ENCODE results near the gene SRRM5. TPM values are rescaled to one million over a fixed set of nuclear protein-coding genes. Genes with fewer than 3 reads are reported as not detected.

Gene SRRM5
- total and polyA plus RNA-seq, 12 donors: 0.11 to 1.6 (median 0.24) TPM; not detected in 2

GRCh38 chr19:43620061-43621001 lies 8.4 kb downstream of the SRRM5 start:
- DNase-seq: peak in 1 of 2 donors; percentile 87
- Histone ChIP-seq H3K27me3 (no peaks in the 10 kb centered on the region), H3K27ac (peak overlapping the region in 9 of 10 donors; percentile 90 to 97 (median 94)), H3K4me1 (peaks cover 0 to 26% (median 7%) of the 10 kb centered on the region in 9 donors), H3K36me3 (no peaks in the 10 kb centered on the region), H3K4me3 (peak overlapping the region; percentile 59 to 90 (median 80)), H3K9me3 (no peaks in the 10 kb centered on the region)
- WGBS, 2 donors: 44 to 49% methylated on average over 23 of the region's 23 CpGs
- intact Hi-C loops (cut with DNase I): no loop called here
- peak in 2 of 8 donors; percentile 3 to 4 for ATAC-seq
- TF ChIP-seq, protein P1, sequence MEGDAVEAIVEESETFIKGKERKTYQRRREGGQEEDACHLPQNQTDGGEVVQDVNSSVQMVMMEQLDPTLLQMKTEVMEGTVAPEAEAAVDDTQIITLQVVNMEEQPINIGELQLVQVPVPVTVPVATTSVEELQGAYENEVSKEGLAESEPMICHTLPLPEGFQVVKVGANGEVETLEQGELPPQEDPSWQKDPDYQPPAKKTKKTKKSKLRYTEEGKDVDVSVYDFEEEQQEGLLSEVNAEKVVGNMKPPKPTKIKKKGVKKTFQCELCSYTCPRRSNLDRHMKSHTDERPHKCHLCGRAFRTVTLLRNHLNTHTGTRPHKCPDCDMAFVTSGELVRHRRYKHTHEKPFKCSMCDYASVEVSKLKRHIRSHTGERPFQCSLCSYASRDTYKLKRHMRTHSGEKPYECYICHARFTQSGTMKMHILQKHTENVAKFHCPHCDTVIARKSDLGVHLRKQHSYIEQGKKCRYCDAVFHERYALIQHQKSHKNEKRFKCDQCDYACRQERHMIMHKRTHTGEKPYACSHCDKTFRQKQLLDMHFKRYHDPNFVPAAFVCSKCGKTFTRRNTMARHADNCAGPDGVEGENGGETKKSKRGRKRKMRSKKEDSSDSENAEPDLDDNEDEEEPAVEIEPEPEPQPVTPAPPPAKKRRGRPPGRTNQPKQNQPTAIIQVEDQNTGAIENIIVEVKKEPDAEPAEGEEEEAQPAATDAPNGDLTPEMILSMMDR (IDR thresholded peaks at IDR 0.05): no peak

DNA sequence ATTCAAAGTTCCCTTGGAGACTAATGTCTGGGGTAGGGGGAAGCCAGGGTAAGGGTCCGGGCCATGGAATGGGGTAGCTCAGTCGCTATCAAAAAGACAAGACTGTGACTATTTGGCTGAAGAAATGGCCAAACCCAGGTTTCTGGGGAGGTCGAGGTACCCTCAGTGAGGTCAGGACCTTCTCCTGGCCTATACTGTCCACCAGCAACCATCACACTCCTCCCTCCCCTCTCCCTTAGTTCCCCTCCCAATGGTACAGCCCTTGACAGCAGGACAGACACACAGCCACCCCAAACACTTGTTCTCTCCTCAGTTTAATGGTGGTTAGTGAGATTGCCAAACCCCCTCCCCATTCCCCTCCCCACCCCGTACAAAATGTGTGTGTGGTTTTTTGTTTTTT lies 10.2 kb downstream of the SRRM5 start:
- ATAC-seq (no peak), DNase-seq (no peak)
- Histone ChIP-seq H3K9me3 (no peaks in the 10 kb centered on the region), H3K4me3 (no peak overlapping the region), H3K36me3 (no peaks in the 10 kb centered on the region), H3K4me1 (peaks cover 0 to 26% (median 7%) of the 10 kb centered on the region in 9 donors), H3K27me3 (peaks cover 0 to 2% (median 0%) of the 10 kb centered on the region in 7 donors), H3K27ac (no peak overlapping the region)
- WGBS, 2 donors: 61 to 82% methylated on average over 4 of the region's 4 CpGs
- TF ChIP-seq, protein P1 (IDR thresholded peaks at IDR 0.05): no peak
- intact Hi-C loops (cut with DNase I): no loop called here

GRCh38 chr19:43622956-43623355 lies 11.1 kb downstream of the SRRM5 start:
- WGBS, 2 donors: 73 to 91% methylated on average over 1 of the region's 1 CpG
- no peak overlapping the region for H3K4me3 ChIP-seq
- DNase-seq: no peak
- H3K27me3 ChIP-seq: peaks cover 0 to 6% (median 0%) of the 10 kb centered on the region in 7 donors
- no peak for ATAC-seq
- H3K27ac ChIP-seq: no peak overlapping the region
- peaks cover 0 to 26% (median 7%) of the 10 kb centered on the region in 9 donors for H3K4me1 ChIP-seq
- no peaks in the 10 kb centered on the region for H3K36me3 ChIP-seq
- intact Hi-C loops (cut with DNase I): no loop called here
- TF ChIP-seq, protein P1 (IDR thresholded peaks at IDR 0.05): no peak
- H3K9me3 ChIP-seq: no peaks in the 10 kb centered on the region

DNA sequence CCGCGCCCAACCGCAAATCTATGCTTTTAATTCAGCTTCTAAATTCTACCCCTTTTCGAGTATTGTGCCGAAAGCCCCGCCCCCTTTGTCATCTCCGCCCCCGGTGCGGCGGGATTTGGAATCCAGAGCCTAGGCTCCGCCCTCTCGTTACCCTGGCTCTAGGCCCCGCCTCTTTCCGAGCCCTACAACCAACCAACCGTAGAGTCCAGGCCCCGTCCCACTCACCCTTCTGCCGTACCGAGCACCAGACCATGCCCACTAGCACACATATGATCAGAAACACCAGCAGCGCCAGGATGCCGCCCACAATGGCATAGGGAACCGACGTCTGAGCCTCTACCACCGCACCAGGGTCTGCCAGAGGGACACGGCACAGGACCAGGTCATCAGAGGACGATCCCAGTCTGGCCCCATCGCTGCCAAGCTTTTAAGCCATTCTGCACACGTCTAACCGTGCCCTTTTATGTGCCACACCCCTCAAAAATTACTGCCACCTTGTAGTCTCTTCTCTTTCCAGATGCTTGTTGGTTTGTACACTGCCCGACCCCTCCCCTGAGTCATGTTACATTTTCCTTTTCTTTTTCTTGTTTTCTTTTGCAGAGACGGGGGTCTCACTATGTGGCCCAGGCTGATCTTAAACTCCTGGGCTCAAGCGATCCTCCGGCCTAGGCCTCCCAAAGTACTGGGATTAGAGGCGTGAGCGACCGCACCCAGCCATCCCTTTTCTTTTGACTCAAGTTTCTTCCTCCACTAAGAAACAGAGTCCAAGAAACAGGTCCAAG lies 12.2 kb downstream of the SRRM5 start:
- no peak overlapping the region for H3K27ac ChIP-seq
- 78 to 79% methylated on average over 35 of the region's 35 CpGs for WGBS, 2 donors
- H3K4me3 ChIP-seq: no peak overlapping the region
- no peaks in the 10 kb centered on the region for H3K36me3 ChIP-seq
- no peak for DNase-seq
- intact Hi-C loops (cut with DNase I): no loop called here
- H3K9me3 ChIP-seq: no peaks in the 10 kb centered on the region
- peaks cover 0 to 17% (median 7%) of the 10 kb centered on the region in 9 donors for H3K4me1 ChIP-seq
- peaks cover 0 to 6% (median 0%) of the 10 kb centered on the region in 7 donors for H3K27me3 ChIP-seq
- TF ChIP-seq, protein P1 (IDR thresholded peaks at IDR 0.05): no peak
- ATAC-seq: no peak
